Eye (tissue), 1 donor: Measurements from ENCODE around the gene SCRN3.
A peak's percentile ranks its signal among the peaks of the same experiment; 100 is the strongest.
"Not testable (repeated sequence)": the region's sequence is repeated elsewhere in the genome, so short reads cannot be mapped to it uniquely, and the experiment has no call there.

Experiments used
- DNase-seq: peaks from one replicate; pipeline ENCODE4 v3.0.0-alpha.2; 2015

SCRN3 gene, protein sequence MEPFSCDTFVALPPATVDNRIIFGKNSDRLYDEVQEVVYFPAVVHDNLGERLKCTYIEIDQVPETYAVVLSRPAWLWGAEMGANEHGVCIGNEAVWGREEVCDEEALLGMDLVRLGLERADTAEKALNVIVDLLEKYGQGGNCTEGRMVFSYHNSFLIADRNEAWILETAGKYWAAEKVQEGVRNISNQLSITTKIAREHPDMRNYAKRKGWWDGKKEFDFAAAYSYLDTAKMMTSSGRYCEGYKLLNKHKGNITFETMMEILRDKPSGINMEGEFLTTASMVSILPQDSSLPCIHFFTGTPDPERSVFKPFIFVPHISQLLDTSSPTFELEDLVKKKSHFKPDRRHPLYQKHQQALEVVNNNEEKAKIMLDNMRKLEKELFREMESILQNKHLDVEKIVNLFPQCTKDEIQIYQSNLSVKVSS

GRCh38 chr2:174395284-174395968 lies at the start of gene SCRN3:
SCRN3 (plus strand) TSS chr2:174395730; CDS start chr2:174398284, 2,554 bp downstream.
- DNase-seq: peak; percentile 93

DNA sequence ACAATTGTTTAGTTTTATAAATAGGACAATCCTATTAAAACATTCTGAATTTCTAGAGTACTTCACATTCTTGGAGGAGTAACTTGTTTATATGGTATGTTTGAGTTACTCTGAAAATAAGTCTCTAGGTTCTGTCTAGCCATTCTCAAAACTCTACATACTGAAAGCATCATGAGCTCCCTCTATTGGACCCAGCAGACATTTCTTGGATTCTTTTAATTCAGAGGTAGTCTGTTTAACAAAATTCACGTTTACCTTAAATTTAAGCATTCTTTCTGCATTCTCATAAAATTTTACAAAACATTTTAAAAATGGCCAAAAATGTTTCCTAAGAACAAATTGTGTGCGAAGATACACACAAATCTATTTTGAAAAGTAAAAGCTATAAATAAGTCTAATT lies 45.5 kb upstream of the SCRN3 start:
- peak; percentile 35 for DNase-seq

DNA sequence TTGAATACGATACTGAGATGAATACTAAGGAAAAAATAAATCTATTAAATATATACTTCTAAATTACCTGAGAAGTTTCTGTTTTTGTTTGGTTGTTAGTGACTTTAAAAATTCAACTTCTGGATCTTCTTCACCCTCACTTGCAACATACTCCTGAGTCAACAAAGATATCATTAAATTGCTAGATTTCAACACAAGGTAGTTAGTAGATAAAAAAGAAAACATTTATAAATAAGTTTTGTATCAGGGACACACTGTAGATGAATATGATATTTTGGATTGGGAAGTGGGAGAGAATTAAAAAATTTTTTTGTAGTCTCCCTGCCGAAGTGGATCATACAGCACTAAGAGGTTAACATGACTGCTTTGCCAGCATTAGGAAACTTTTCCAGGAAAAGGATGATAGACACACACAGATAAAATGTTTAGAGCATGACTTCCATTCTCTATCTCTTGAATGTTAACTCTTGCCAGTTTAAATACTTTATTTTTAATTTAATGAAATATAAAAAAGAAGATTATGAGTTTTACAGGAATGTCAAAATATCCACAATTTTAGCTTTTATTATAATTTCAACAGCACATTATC lies 44.8 kb upstream of the SCRN3 start:
- no peak for DNase-seq

DNA sequence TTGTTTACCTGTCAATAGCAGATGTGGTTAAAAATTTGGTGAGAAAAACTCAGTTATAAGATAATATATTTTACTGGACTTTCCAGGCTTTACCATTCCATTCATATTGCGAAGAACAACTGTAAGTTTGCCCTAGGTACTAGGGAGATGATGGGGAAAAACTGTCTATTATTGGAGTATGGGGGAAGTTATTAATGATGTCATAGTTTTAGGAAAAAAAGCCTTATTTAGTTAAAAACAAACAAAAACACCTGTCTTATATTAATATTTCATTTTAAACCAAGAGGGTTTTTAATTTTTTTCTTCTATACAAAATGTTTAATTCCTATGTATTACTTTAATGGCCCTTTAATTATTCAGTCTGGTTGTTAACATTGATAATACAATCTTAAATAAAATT lies 42.5 kb upstream of the SCRN3 start:
- DNase-seq: no peak

GRCh38 chr2:174356347-174356746 lies 39.2 kb upstream of the SCRN3 start:
- no peak for DNase-seq

DNA sequence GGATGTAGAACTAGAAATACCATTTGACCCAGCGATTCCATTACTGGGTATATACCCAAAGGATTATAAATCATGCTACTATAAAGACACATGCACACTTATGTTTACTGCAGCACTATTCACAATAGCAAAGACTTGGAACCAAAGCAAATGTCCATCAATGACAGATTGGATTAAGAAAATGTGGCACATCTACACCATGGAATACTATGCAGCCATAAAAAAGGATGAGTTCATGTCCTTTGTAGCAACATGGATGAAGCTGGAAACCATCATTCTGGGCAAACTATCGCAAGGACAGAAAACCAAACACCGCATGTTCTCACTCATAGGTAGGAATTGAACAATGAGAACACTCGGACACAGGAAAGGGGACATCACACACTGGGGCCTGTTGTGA lies 35.9 kb upstream of the SCRN3 start:
- not testable (repeated sequence) for DNase-seq

DNA sequence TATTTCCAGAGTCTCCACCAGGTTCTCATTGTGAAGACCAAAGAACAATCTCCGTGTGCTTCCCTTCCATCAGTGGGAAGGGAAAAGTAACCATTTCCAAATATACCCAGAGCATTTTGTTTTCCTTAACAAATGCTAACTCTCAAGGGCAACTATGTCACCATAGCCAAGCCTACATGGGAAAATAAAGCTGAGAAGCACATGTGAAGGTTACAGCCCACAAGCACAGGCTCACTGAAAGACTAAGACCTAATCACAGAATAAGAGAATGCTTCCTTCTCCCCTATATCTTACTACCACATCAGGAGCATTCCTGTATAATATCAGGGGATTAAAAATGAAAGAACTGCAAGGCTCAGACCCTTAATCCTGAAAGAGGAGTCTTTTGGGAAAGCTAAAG lies 32.6 kb upstream of the SCRN3 start:
- no peak for DNase-seq

GRCh38 chr2:174363492-174364225 lies 31.9 kb upstream of the SCRN3 start:
- not testable (repeated sequence) for DNase-seq

GRCh38 chr2:174364628-174365027 lies 30.9 kb upstream of the SCRN3 start:
- DNase-seq: no peak

GRCh38 chr2:174365571-174365970 lies 30.0 kb upstream of the SCRN3 start:
- DNase-seq: no peak

DNA sequence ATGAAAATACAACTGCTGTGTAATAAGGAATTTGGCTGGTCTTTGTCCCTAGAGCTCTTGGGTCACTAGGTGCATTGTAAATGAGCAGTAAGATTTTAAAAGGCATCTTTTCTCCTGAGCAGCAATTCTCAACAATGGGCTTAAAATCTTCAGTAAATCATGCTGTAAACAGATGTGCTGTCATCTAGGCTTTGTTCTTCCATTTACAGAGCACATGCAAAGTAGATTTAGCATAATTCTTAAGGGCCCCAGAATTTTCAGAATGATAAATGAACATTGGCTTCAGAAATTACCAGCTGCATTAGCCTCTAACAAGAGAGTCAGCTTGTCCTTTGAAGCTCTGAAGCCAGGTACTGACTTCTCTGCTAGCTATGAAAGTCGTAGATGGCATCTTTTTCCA lies 26.8 kb upstream of the SCRN3 start:
- no peak for DNase-seq

GRCh38 chr2:174376967-174377366 lies 18.6 kb upstream of the SCRN3 start:
- DNase-seq: no peak

GRCh38 chr2:174383796-174384195 lies 11.7 kb upstream of the SCRN3 start:
- DNase-seq: no peak

- no peak for DNase-seq
Measured at GRCh38 chr2:174385201-174385600, 10.3 kb upstream of the SCRN3 start.

GRCh38 chr2:174388706-174389105 lies 6.8 kb upstream of the SCRN3 start:
- not testable (repeated sequence) for DNase-seq

GRCh38 chr2:174389542-174389941 lies 6.0 kb upstream of the SCRN3 start:
- no peak for DNase-seq

DNA sequence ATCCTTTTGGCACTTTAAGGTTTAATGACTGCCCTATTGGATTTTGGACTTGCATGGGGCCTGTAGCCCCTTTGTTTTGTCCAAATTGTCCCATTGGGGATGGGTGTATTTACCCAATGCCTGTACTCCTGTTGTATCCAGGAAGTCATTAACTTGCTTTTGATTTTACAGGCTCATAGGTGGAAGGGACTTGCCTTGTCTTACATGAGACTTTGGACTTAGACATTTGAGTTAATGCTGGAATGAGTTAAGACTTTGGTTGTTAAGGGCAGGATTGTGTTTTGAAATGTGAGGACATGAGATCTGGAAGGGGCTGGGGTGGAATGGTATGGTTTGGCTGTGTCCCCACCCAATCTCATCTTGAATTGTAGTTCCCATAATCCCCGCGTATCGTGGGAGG lies 5.2 kb upstream of the SCRN3 start:
- DNase-seq: not testable (repeated sequence)

DNA sequence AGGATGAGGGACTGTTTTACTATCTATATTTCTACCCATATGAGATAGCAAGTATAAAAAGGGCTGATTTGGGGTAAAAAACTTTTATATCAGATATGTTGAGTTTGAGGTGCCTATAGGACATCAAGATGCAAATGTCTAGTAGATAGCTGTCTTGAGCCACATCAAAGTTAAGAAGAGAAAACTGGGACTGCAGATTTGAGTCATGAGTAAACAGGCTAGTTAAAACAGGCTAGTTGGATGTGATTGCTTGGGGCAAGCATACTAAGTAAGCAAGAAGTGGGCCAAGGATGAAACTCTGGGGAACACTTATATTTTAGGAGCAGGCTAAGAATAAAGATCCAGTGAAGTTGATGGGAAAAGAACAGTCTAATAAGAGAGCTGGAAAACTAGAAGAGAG lies 2.8 kb upstream of the SCRN3 start:
- DNase-seq: no peak

- DNase-seq: no peak
Measured at GRCh38 chr2:174395969-174396630, 570 bp downstream of the SCRN3 start.

GRCh38 chr2:174397773-174398172 lies 2.2 kb downstream of the SCRN3 start:
- DNase-seq: no peak

GRCh38 chr2:174399171-174399570 lies 3.6 kb downstream of the SCRN3 start:
- DNase-seq: no peak

DNA sequence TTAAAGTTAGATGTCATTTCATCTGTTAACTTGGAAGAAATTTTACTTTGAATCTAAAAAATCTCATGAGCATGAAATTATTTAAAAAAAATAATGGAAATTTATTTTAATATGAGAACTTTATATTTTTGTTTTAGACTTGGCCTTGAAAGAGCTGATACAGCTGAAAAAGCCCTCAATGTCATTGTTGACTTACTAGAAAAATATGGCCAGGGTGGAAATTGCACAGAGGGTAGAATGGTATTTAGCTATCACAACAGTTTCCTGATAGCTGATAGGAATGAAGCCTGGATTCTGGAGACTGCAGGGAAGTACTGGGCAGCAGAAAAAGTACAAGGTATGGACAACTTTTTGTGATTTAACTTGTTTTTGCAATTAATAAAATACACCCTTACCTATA lies 5.3 kb downstream of the SCRN3 start:
- no peak for DNase-seq

DNA sequence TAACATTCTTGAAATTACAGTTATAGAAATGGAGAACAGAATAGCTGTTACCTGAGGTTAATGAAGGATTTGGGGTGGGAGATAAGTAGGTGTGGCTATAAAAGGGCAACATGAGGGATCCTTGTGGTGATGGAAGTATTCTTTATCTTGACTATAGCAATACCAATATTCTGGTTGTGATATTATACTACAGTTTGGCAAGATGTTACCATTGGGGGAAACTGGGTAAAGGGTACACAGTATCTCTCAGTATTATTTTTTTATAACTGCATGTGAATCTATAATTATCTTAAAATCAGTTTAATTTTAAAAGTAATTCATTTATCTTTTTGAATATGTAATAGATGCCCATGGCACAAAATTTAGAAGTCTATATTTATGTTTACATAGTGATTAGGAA lies 8.1 kb downstream of the SCRN3 start:
- no peak for DNase-seq
